SK-N-SH (cell line): ENCODE results near the gene ABL2. TPM values are rescaled to one million over a fixed set of nuclear protein-coding genes. Genes with fewer than 3 reads are reported as not detected.
"Not testable (repeated sequence)": the region's sequence is repeated elsewhere in the genome, so short reads cannot be mapped to it uniquely, and the experiment has no call there.

ENCODE experiments used
- CTCF ChIA-PET: fragments of 300-600, 350-600 bp; formaldehyde crosslinking; extraction: SDS; loops from one replicate; lab custom pipeline; 2021; lab: Yijun Ruan, JAX
- POLR2A ChIA-PET: fragments of 350-600 bp; sonication (Branson Sonifier 250); formaldehyde crosslinking; extraction: SDS; loops from one replicate; lab custom pipeline; 2020; ENCODE audit warnings: antibody characterized with exemption, inconsistent platforms; lab: Yijun Ruan, JAX
- DNase-seq: peaks from one replicate; pipeline ENCODE4 v3.0.0; 2012
- H2AFZ ChIP-seq: fragments of 200-600 bp; sonication (generic); 2 replicates; pipeline ENCODE4 v1.8.1; 2016; ENCODE audit warnings: antibody characterized with exemption, mild to moderate bottlenecking, low read depth
- H3F3A ChIP-seq: fragments of 200-600 bp; sonication (generic); replicated peaks from 2 replicates; pipeline ENCODE3; 2016; ENCODE audit warnings: antibody characterized with exemption, mild to moderate bottlenecking; ENCODE audit not compliant: insufficient read depth
- H3K27ac ChIP-seq, 2 experiments: fragments of 200-500 bp in 1 of 2; fragments of 200-600 bp in 1 of 2; sonication (Bioruptor generic) in 1 of 2; sonication (generic), shearing (Covaris generic) in 1 of 2; 2 replicates each; pipeline versions ENCODE4 v1.5.1 to v1.6.1; 2014 to 2016; ENCODE audit warnings: low read depth in 2 of 2, inconsistent platforms in 1 of 2, low read length in 1 of 2, mild to moderate bottlenecking in 1 of 2, mixed read lengths in 1 of 2
- H3K27me3 ChIP-seq: fragments of 200-600 bp; sonication (generic), shearing (Covaris generic); 2 replicates; pipeline ENCODE4 v1.6.1; 2016; ENCODE audit warnings: mixed run types; ENCODE audit not compliant: insufficient read depth
- H3K36me3 ChIP-seq, 2 experiments: fragments of 200-500 bp in 1 of 2; fragments of 200-600 bp in 1 of 2; sonication (Bioruptor generic) in 1 of 2; sonication (generic) in 1 of 2; replicated peaks in 1 of 2; 2 replicates each; pipeline versions ENCODE3 to v1.5.1; 2014 to 2016; ENCODE audit warnings: low read length in 1 of 2, mild to moderate bottlenecking in 1 of 2; ENCODE audit not compliant: insufficient read depth in 2 of 2, control insufficient read depth in 1 of 2
- H3K4me1 ChIP-seq, 2 experiments: fragments of 200-500 bp in 1 of 2; fragments of 200-600 bp in 1 of 2; sonication (Bioruptor generic) in 1 of 2; sonication (generic), shearing (Covaris generic) in 1 of 2; 2 replicates each; pipeline versions ENCODE4 v1.5.1 to v1.6.1; 2014 to 2016; ENCODE audit warnings: low read depth in 1 of 2, low read length in 1 of 2, mixed run types in 1 of 2; ENCODE audit not compliant: insufficient read depth in 2 of 2, control insufficient read depth in 1 of 2
- H3K4me2 ChIP-seq: fragments of 200-600 bp; sonication (generic), shearing (Covaris generic); 2 replicates; pipeline ENCODE4 v1.6.1; 2017; ENCODE audit warnings: mixed run types
- H3K4me3 ChIP-seq, 2 experiments: fragments of 200-500 bp in 1 of 2; fragments of 200-600 bp in 1 of 2; sonication (Bioruptor generic) in 1 of 2; sonication (generic), shearing (Covaris generic) in 1 of 2; 2 replicates each; pipeline versions ENCODE4 v1.5.1 to v1.8.1; 2014 to 2016; ENCODE audit warnings: low read depth in 2 of 2, inconsistent platforms in 1 of 2, low read length in 1 of 2, mild to moderate bottlenecking in 1 of 2, mixed read lengths in 1 of 2, moderate library complexity in 1 of 2
- H3K79me2 ChIP-seq: fragments of 200-600 bp; sonication (generic); 2 replicates; pipeline ENCODE4 v1.8.1; 2017; ENCODE audit warnings: mild to moderate bottlenecking; ENCODE audit not compliant: insufficient read depth
- H3K9ac ChIP-seq: fragments of 200-600 bp; sonication (generic); 2 replicates; pipeline ENCODE4 v1.6.1; 2017; ENCODE audit warnings: mixed run types
- H3K9me2 ChIP-seq: fragments of 200-600 bp; sonication (generic); 2 replicates; pipeline ENCODE4 v1.6.1; 2017; ENCODE audit warnings: mixed run types
- H3K9me3 ChIP-seq: fragments of 200-600 bp; sonication (generic); 2 replicates; pipeline ENCODE4 v1.6.1; 2017; ENCODE audit warnings: mixed run types, mild to moderate bottlenecking, moderate library complexity
- H4K20me1 ChIP-seq: fragments of 200-600 bp; sonication (generic); 2 replicates; pipeline ENCODE4 v1.6.1; 2017; ENCODE audit warnings: mild to moderate bottlenecking, mixed run types; ENCODE audit not compliant: insufficient read depth
- CHD2 ChIP-seq: fragments of 150-350 bp; IDR thresholded peaks from 2 replicates; pipeline ENCODE4 v1.6.1; 2018; ENCODE audit warnings: low read length; ENCODE audit not compliant: partially characterized antibody
- EP300 ChIP-seq, 2 experiments: IDR thresholded peaks; 2 replicates each; pipeline versions ENCODE4 v1.4.0 to v1.6.1; 2012; ENCODE audit warnings: borderline replicate concordance in 1 of 2, low read depth in 1 of 2, low read length in 1 of 2
- FOSL2 ChIP-seq: IDR thresholded peaks from 2 replicates; pipeline ENCODE4 v1.4.0; 2012; ENCODE audit warnings: low read depth, mild to moderate bottlenecking, moderate library complexity, borderline replicate concordance
- GABPA ChIP-seq: IDR thresholded peaks from 2 replicates; pipeline ENCODE4 v1.4.0; 2012; ENCODE audit warnings: low read depth, mild to moderate bottlenecking
- IRF3 ChIP-seq: fragments of 150-350 bp; IDR thresholded peaks from 2 replicates; pipeline ENCODE4 v1.6.1; 2016; ENCODE audit warnings: mild to moderate bottlenecking, low read depth, low read length
- JUND ChIP-seq: IDR thresholded peaks from 2 replicates; pipeline ENCODE4 v1.4.0; 2012
- NFIC ChIP-seq: IDR thresholded peaks from 2 replicates; pipeline ENCODE4 v1.4.0; 2012; ENCODE audit warnings: borderline replicate concordance
- PBX3 ChIP-seq: IDR thresholded peaks from 2 replicates; pipeline ENCODE4; 2012
- TCF12 ChIP-seq: IDR thresholded peaks from 2 replicates; pipeline ENCODE4 v1.4.0; 2012
- TEAD4 ChIP-seq: IDR thresholded peaks from 2 replicates; pipeline ENCODE4 v1.4.0; 2012; ENCODE audit warnings: mild to moderate bottlenecking, borderline replicate concordance; ENCODE audit not compliant: insufficient read depth
- WGBS: methylation state at CpG from one replicate; pipeline ENCODE4 v1.1.6; 2017; ENCODE audit warnings: low lambda C conversion rate; 5-methylcytosine and 5-hydroxymethylcytosine counted together
- polyA plus RNA-seq, 3 experiments: library from polyadenylated mRNA; depleted of rRNA; stranded (reverse); fragments of >200 nt; gene quantifications; 2 replicates each; pipeline ENCODE4 v1.2.3, GENCODE V29; 2012
- TF ChIP-seq, protein P1 (sequence below): IDR thresholded peaks from 2 replicates; pipeline ENCODE4 v1.6.1; 2012; ENCODE audit warnings: mild to moderate bottlenecking, low read depth, low read length, moderate library complexity

Gene ABL2
- polyA plus RNA-seq, 1 of the 3 experiments (the other 2 are of a cell fraction), result 7.5 TPM

DNA sequence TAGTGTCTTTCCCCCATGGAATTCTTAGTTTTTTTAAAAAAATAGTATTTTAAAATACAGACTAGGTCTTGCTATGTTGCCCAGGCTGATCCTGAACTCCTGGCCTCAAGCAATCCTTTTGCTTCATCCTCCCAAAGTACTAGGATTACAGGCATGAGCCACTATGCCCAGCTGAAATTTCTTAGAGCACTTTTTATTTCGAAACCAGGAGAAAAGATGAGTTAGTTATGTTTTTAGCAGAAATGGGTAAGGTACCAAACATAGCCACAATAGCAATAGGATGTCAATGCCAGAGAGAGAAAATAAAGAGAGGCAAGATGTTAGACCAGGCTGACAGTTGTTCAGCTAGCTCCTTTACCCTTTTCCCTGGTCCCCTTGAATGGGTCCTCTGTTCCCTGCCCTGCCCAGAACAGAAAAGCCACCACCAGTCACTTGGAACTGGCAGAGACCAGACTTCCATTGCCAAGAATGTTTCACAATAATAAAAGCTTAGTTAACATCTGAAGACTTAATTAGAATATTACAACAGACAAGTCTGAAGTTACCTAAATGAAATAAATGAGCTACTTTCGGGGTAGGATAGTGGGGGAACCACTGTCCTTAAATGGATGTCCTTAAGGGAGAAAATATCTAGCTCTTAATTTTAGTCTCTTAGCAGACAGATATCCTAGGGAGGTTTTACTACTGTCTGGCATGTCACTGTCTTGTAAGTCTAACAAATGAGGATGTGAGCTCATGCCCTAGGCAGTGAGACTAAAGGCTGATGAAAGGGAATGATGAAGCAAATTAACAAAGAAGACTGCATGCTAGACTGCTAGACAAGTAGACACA, 54.3 kb downstream of the ABL2 start:
- Histone ChIP-seq H3K27ac (peak overlapping the region; percentile 23 to 63; a peak in 3 of 4 replicates), H3K4me1 (peaks cover 2 to 20% of the 10 kb centered on the region in 2 experiments; a peak in 2 of 4 replicates), H3K9me3 (no peaks in the 10 kb centered on the region), H4K20me1 (no peaks in the 10 kb centered on the region), H3F3A (peaks cover 28% of the 10 kb centered on the region), H3K9ac (peak overlapping the region; percentile 15; the same call in 1 of the 2 replicates), H3K9me2 (no peaks in the 10 kb centered on the region), H3K4me3 (no peak overlapping the region), H3K79me2 (peaks cover 83% of the 10 kb centered on the region), H3K27me3 (no peaks in the 10 kb centered on the region), H3K4me2 (no peak overlapping the region), H3K36me3 (no peaks in the 10 kb centered on the region), H2AFZ (no peak overlapping the region)
- CTCF ChIA-PET, result interaction anchor here (0.9 to 1.1 kb wide), 3 partner anchors 8 to 54 kb away, joined by 3 read pairs; no protein-coding TSS in a partner anchor
- POLR2A ChIA-PET, result interaction anchor here (0.6 kb wide), 1 partner anchor 699 kb away, joined by 3 read pairs; no protein-coding TSS in a partner anchor
- 72% methylated on average over 2 of the region's 2 CpGs for WGBS
- no peak for DNase-seq
- TF ChIP-seq FOSL2 (no peak), PBX3 (peak; percentile 16; the same call in 1 of the 2 replicates)

GRCh38 chr1:179170468-179170770, 59.1 kb downstream of the ABL2 start:
- Histone ChIP-seq H3F3A (peaks cover 21% of the 10 kb centered on the region), H3K27ac (peak overlapping the region in 1 of 2 experiments; percentile 84; a peak in 2 of 4 replicates), H3K4me1 (peaks cover 2 to 25% of the 10 kb centered on the region in 2 experiments), H3K79me2 (peaks cover 84% of the 10 kb centered on the region)
- H3K36me3 ChIP-seq, POLR2A ChIA-PET, H3K4me3 ChIP-seq, H3K9me3 ChIP-seq, H2AFZ ChIP-seq, H3K4me2 ChIP-seq, H3K9ac ChIP-seq, H4K20me1 ChIP-seq, H3K9me2 ChIP-seq, DNase-seq, H3K27me3 ChIP-seq: not testable (repeated sequence)
- WGBS, result 92% methylated on average over 10 of the region's 10 CpGs
- CTCF ChIA-PET, result interaction anchor here (0.6 to 1.5 kb wide), 3 partner anchors 12 to 200 kb away, joined by 3 read pairs; no protein-coding TSS in a partner anchor

- Histone ChIP-seq H3K9ac (peak overlapping the region; percentile 7; the same call in 1 of the 2 replicates), H3F3A (peaks cover 21% of the 10 kb centered on the region), H3K27ac (peak overlapping the region in 1 of 2 experiments; percentile 84; a peak in 2 of 4 replicates), H2AFZ (no peak overlapping the region), H3K9me3 (no peaks in the 10 kb centered on the region), H4K20me1 (no peaks in the 10 kb centered on the region), H3K4me1 (peaks cover 0 to 25% of the 10 kb centered on the region in 2 experiments; a peak in 3 of 4 replicates), H3K36me3 (no peaks in the 10 kb centered on the region), H3K27me3 (no peaks in the 10 kb centered on the region), H3K4me3 (no peak overlapping the region), H3K9me2 (no peaks in the 10 kb centered on the region), H3K4me2 (peak overlapping the region; percentile 29; the same call in 1 of the 2 replicates), H3K79me2 (peaks cover 84% of the 10 kb centered on the region)
- WGBS, result 63% methylated on average over 3 of the region's 3 CpGs
- DNase-seq, result no peak
- ChIA-PET CTCF (interaction anchor here (0.6 to 1.5 kb wide), 2 partner anchors 13 to 49 kb away, joined by 3 read pairs; no protein-coding TSS in a partner anchor), POLR2A (no interaction called here)
- TF ChIP-seq, protein P1, sequence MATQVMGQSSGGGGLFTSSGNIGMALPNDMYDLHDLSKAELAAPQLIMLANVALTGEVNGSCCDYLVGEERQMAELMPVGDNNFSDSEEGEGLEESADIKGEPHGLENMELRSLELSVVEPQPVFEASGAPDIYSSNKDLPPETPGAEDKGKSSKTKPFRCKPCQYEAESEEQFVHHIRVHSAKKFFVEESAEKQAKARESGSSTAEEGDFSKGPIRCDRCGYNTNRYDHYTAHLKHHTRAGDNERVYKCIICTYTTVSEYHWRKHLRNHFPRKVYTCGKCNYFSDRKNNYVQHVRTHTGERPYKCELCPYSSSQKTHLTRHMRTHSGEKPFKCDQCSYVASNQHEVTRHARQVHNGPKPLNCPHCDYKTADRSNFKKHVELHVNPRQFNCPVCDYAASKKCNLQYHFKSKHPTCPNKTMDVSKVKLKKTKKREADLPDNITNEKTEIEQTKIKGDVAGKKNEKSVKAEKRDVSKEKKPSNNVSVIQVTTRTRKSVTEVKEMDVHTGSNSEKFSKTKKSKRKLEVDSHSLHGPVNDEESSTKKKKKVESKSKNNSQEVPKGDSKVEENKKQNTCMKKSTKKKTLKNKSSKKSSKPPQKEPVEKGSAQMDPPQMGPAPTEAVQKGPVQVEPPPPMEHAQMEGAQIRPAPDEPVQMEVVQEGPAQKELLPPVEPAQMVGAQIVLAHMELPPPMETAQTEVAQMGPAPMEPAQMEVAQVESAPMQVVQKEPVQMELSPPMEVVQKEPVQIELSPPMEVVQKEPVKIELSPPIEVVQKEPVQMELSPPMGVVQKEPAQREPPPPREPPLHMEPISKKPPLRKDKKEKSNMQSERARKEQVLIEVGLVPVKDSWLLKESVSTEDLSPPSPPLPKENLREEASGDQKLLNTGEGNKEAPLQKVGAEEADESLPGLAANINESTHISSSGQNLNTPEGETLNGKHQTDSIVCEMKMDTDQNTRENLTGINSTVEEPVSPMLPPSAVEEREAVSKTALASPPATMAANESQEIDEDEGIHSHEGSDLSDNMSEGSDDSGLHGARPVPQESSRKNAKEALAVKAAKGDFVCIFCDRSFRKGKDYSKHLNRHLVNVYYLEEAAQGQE, result no peak
- TF ChIP-seq FOSL2 (peak; percentile 85), TEAD4 (peak; percentile 49; the same call in 1 of the 2 replicates), GABPA (no peak), EP300 (IDR thresholded peaks at IDR 0.05; ENCODE audit: borderline replicate concordance in 1 of 2, low read depth in 1 of 2, low read length in 1 of 2) (no peak), NFIC (peak; percentile 38; the same call in 1 of the 2 replicates), IRF3 (no peak), CHD2 (no peak), TCF12 (0 out of 2 replicates have a peak, but pooled peaks have one; percentile 27), JUND (peak; percentile 75)
Measured at GRCh38 chr1:179169616-179170467, 59.6 kb downstream of the ABL2 start.
